Peyer's patch (tissue), 4 donors: ENCODE data around the gene PIK3IP1.

ENCODE experiments used
- CTCF ChIP-seq, 6 experiments: fragments of 450-650 bp in 4 of 6; fragments of 200-600 bp in 2 of 6; sonication (generic) in 1 of 6; IDR thresholded peaks; one replicate each; pipeline ENCODE4 v1.5.1; 2017 to 2019; ENCODE audit warnings: antibody characterized with exemption in 6 of 6, mild to moderate bottlenecking in 3 of 6, moderate library complexity in 1 of 6
- POLR2A ChIP-seq, 2 donors: fragments of 450-650 bp; IDR thresholded peaks; one replicate each; pipeline ENCODE4 v1.5.1; 2017; ENCODE audit warnings: antibody characterized with exemption in 2 of 2, mild to moderate bottlenecking in 2 of 2, moderate library complexity in 2 of 2

- TF ChIP-seq CTCF (IDR thresholded peaks at IDR 0.05) (no peak), POLR2A (IDR thresholded peaks at IDR 0.05) (no peak)
Measured at GRCh38 chr22:31248138-31248745, 44.0 kb downstream of the PIK3IP1 start.
